Endothelial cell of umbilical vein (primary cell): Measurements from ENCODE around the gene NECTIN4. TPM values are rescaled to one million over a fixed set of nuclear protein-coding genes. Genes with fewer than 3 reads are reported as not detected.
"Not testable (repeated sequence)": the region's sequence is repeated elsewhere in the genome, so short reads cannot be mapped to it uniquely, and the experiment has no call there.

Experiments used
- BruUV-seq: library from RNA; stranded (reverse); fragments of 400-500 nt; replicated peaks from 2 replicates; lab custom pipeline; 2021; lab: Mats Ljungman, UMichigan
- CTCF ChIA-PET: fragments of 300-600, 350-600 bp; sonication (Branson Sonifier 250); formaldehyde crosslinking; loops from one replicate; lab custom pipeline; 2021; ENCODE audit warnings: antibody characterized with exemption, inconsistent platforms; lab: Charles Lee
- POLR2A ChIA-PET: fragments of 300-600, 350-600 bp; sonication (Branson Sonifier 250); formaldehyde crosslinking; loops from one replicate; lab custom pipeline; 2021; ENCODE audit warnings: antibody characterized with exemption, inconsistent platforms; lab: Charles Lee
- DNase-seq: peaks from one replicate; pipeline ENCODE4 v3.0.0-alpha.2; 2011; ENCODE audit warnings: low read depth, low spot score
- FAIRE-seq: peaks from 2 replicates; lab custom pipeline; 2011; peaks lifted over from hg19 to GRCh38; lab: Jason Lieb, UNC
- H2AFZ ChIP-seq: 2 replicates; pipeline ENCODE4 v1.6.0; 2012; ENCODE audit warnings: low read depth, low read length, control low read depth, inconsistent platforms
- H3K27ac ChIP-seq: 2 replicates; pipeline ENCODE4 v1.5.1; 2011; ENCODE audit warnings: low read depth, mild to moderate bottlenecking, control low read depth, low read length, moderate library complexity; ENCODE audit not compliant: insufficient read depth
- H3K27me3 ChIP-seq, 2 experiments: 2 replicates each; pipeline versions ENCODE4 v1.6.0 to v1.6.1; 2011; ENCODE audit warnings: low read length in 2 of 2, mixed read lengths in 1 of 2; ENCODE audit not compliant: control insufficient read depth in 2 of 2, insufficient read depth in 2 of 2
- H3K36me3 ChIP-seq, 2 experiments: 2 replicates in 1 of 2; 3 replicates in 1 of 2; pipeline ENCODE4 v1.5.1; 2011; ENCODE audit warnings: low read length in 2 of 2, mild to moderate bottlenecking in 1 of 2, moderate library complexity in 1 of 2; ENCODE audit not compliant: control insufficient read depth in 2 of 2, insufficient read depth in 2 of 2; ENCODE audit errors: extremely low read depth in 1 of 2
- H3K4me1 ChIP-seq: 3 replicates; pipeline ENCODE4 v1.5.1; 2011; ENCODE audit warnings: mild to moderate bottlenecking, low read length; ENCODE audit not compliant: control insufficient read depth, insufficient read depth; ENCODE audit errors: extremely low read depth
- H3K4me2 ChIP-seq: 2 replicates; pipeline ENCODE4 v1.6.1; 2011; ENCODE audit warnings: low read length, control low read depth, mixed read lengths; ENCODE audit not compliant: insufficient read depth
- H3K4me3 ChIP-seq, 3 experiments: fragments of 200-600 bp in 1 of 3; sonication (generic), shearing (Covaris generic) in 1 of 3; replicated peaks in 1 of 3; 2 replicates each; pipeline ENCODE4 v1.5.1; 2011 to 2016; ENCODE audit warnings: control low read depth in 3 of 3, low read length in 3 of 3, mild to moderate bottlenecking in 2 of 3, inconsistent platforms in 1 of 3, low read depth in 1 of 3, moderate library complexity in 1 of 3; ENCODE audit not compliant: insufficient read depth in 1 of 3
- H3K79me2 ChIP-seq: 2 replicates; pipeline ENCODE4 v1.6.0; 2012; ENCODE audit warnings: low read length, inconsistent platforms; ENCODE audit not compliant: control insufficient read depth, insufficient read depth
- H3K9ac ChIP-seq: replicated peaks from 2 replicates; pipeline ENCODE3; 2011; ENCODE audit warnings: low read length, control low read depth; ENCODE audit not compliant: insufficient read depth; ENCODE audit errors: extremely low read depth
- H3K9me1 ChIP-seq: replicated peaks from 3 replicates; pipeline ENCODE4 v1.6.0; 2011; ENCODE audit warnings: mild to moderate bottlenecking, low read length; ENCODE audit not compliant: control insufficient read depth, insufficient read depth; ENCODE audit errors: extremely low read depth
- H3K9me3 ChIP-seq: replicated peaks from 2 replicates; pipeline ENCODE4 v1.5.1; 2012; ENCODE audit warnings: low read length, inconsistent platforms; ENCODE audit not compliant: control insufficient read depth, insufficient read depth
- H4K20me1 ChIP-seq: replicated peaks from 2 replicates; pipeline ENCODE3; 2011; ENCODE audit warnings: mild to moderate bottlenecking, low read length; ENCODE audit not compliant: control insufficient read depth, insufficient read depth; ENCODE audit errors: extremely low read depth
- CTCF ChIP-seq, 2 donors: IDR thresholded peaks; 1 replicate in 1 of 2; 2 replicates in 1 of 2; pipeline ENCODE4 v1.5.1; 2011; ENCODE audit warnings: low read length in 2 of 2, mild to moderate bottlenecking in 2 of 2, moderate library complexity in 2 of 2, control low read depth in 1 of 2, inconsistent platforms in 1 of 2, low read depth in 1 of 2; ENCODE audit not compliant: insufficient read depth in 1 of 2; ENCODE audit errors: extremely low read depth in 1 of 2
- EZH2 ChIP-seq: IDR thresholded peaks from 2 replicates; pipeline ENCODE4 v1.6.1; 2012; ENCODE audit warnings: borderline replicate concordance, low read depth, mild to moderate bottlenecking, moderate library complexity, low read length, inconsistent platforms; ENCODE audit not compliant: severe bottlenecking
- FOS ChIP-seq: IDR thresholded peaks from 2 replicates; pipeline ENCODE4 v1.6.1; 2011; ENCODE audit warnings: mild to moderate bottlenecking, low read length, moderate library complexity, borderline replicate concordance; ENCODE audit not compliant: insufficient read depth
- GATA2 ChIP-seq: IDR thresholded peaks from 2 replicates; pipeline ENCODE4 v1.7.0; 2011; ENCODE audit warnings: low read depth, mild to moderate bottlenecking, moderate library complexity, mixed read lengths, low read length; ENCODE audit not compliant: insufficient read length, insufficient read depth
- JUN ChIP-seq: IDR thresholded peaks from 2 replicates; pipeline ENCODE4 v1.6.1; 2011; ENCODE audit warnings: borderline replicate concordance, low read depth; ENCODE audit not compliant: insufficient read length, insufficient read depth
- MAX ChIP-seq: IDR thresholded peaks from 2 replicates; pipeline ENCODE4 v1.6.1; 2011; ENCODE audit not compliant: insufficient read depth, insufficient read length
- MYC ChIP-seq: IDR thresholded peaks from one replicate; pipeline ENCODE4 v1.6.1; 2011; ENCODE audit warnings: mild to moderate bottlenecking, low read depth, low read length
- POLR2A ChIP-seq: IDR thresholded peaks from 2 replicates; pipeline ENCODE4 v1.6.1; 2012; ENCODE audit warnings: low read depth, mild to moderate bottlenecking, control low read depth, low read length
- POLR2AphosphoS5 ChIP-seq: IDR thresholded peaks from 2 replicates; pipeline ENCODE4 v1.6.1; 2012; ENCODE audit warnings: low read depth, mild to moderate bottlenecking, control low read depth, low read length, moderate library complexity; ENCODE audit not compliant: insufficient read depth
- dilution Hi-C: fragments of 300-500 bp; cut with MboI; formaldehyde crosslinking; loops from one replicate; pipeline ENCODE4 v1.15.0; 2019; ENCODE audit warnings: low sequenced_read_pairs; ENCODE audit not compliant: extremely low pct_ligation_motif_present
- intact Hi-C: fragments of 100-400 bp; cut with micrococcal nuclease; formaldehyde crosslinking; loops from one replicate; pipeline ENCODE4 v1.10.0; 2022
- polyA plus RNA-seq, 4 experiments: library from polyadenylated mRNA; depleted of rRNA in 3 of 4; stranded (reverse) in 3 of 4; unstranded in 1 of 4; fragments of >200 nt; gene quantifications; 2 replicates each; pipeline versions ENCODE4 v1.2.1 to v1.2.3, GENCODE V29; 2011 to 2012; ENCODE audit warnings: missing spikeins in 1 of 4
- total RNA-seq: library from RNA; stranded (reverse); gene quantifications from 2 replicates; pipeline ENCODE4 v1.2.3, GENCODE V29; 2021

The NECTIN4 gene
- total and polyA plus RNA-seq, 2 donors (not counting 3 experiments of a cell fraction or from before 2014, with no cell fraction given): 0.15 to 0.58 TPM

GRCh38 chr1:161066694-161067093 is 22.7 kb downstream of the NECTIN4 start:
- no peaks in the 10 kb centered on the region for H3K36me3 ChIP-seq
- intact Hi-C loops (no loop called here), dilution Hi-C loops (no loop called here)
- no peaks in the 10 kb centered on the region for H3K4me1 ChIP-seq
- H3K9me1 ChIP-seq: no peaks in the 10 kb centered on the region
- no peaks in the 10 kb centered on the region for H4K20me1 ChIP-seq
- no TSS peak for BruUV-seq
- no peaks in the 10 kb centered on the region for H3K9me3 ChIP-seq
- no peak for DNase-seq
- H3K4me2 ChIP-seq: no peak overlapping the region
- H3K27ac ChIP-seq: no peak overlapping the region
- FAIRE-seq: no peak
- POLR2A ChIA-PET: no interaction called here
- no peak overlapping the region for H2AFZ ChIP-seq
- no peak overlapping the region for H3K9ac ChIP-seq
- no peak overlapping the region for H3K4me3 ChIP-seq
- no peak for TF ChIP-seq POLR2AphosphoS5
- no peak for TF ChIP-seq MAX
- TF ChIP-seq POLR2A: no peak
- TF ChIP-seq EZH2: no peak
- no peak for TF ChIP-seq FOS
- no peak for TF ChIP-seq GATA2
- TF ChIP-seq MYC: no peak
- no peak for TF ChIP-seq CTCF (IDR thresholded peaks at IDR 0.05; ENCODE audit: extremely low read depth in 1 of 2, insufficient read depth in 1 of 2, low read depth in 1 of 2, low read length in 2 of 2)
- TF ChIP-seq JUN: no peak
- peaks cover 2% of the 10 kb centered on the region in 2 experiments for H3K27me3 ChIP-seq
- CTCF ChIA-PET: interaction anchor here (1.5 kb wide), 1 partner anchor 69 kb away, joined by 4 read pairs; no protein-coding TSS in a partner anchor
- H3K79me2 ChIP-seq: no peaks in the 10 kb centered on the region

GRCh38 chr1:161065681-161066080 is 23.7 kb downstream of the NECTIN4 start:
- FAIRE-seq, H3K4me2 ChIP-seq, intact Hi-C loops, H3K4me3 ChIP-seq, DNase-seq, BruUV-seq, H3K9me3 ChIP-seq, H4K20me1 ChIP-seq, H3K9me1 ChIP-seq, POLR2A ChIA-PET, H3K9ac ChIP-seq, H3K27me3 ChIP-seq, H3K4me1 ChIP-seq, H2AFZ ChIP-seq, dilution Hi-C loops, H3K27ac ChIP-seq, H3K79me2 ChIP-seq, H3K36me3 ChIP-seq: not testable (repeated sequence)
- CTCF ChIA-PET: interaction anchor here (1.7 kb wide), 1 partner anchor 68 kb away, joined by 4 read pairs; no protein-coding TSS in a partner anchor

- H4K20me1 ChIP-seq, H3K4me2 ChIP-seq, CTCF ChIA-PET, H3K4me3 ChIP-seq, H3K27me3 ChIP-seq, H3K9ac ChIP-seq, H3K27ac ChIP-seq, H3K9me1 ChIP-seq, DNase-seq, H2AFZ ChIP-seq, dilution Hi-C loops, BruUV-seq, POLR2A ChIA-PET, intact Hi-C loops, H3K9me3 ChIP-seq, H3K79me2 ChIP-seq, FAIRE-seq, H3K4me1 ChIP-seq, H3K36me3 ChIP-seq: not testable (repeated sequence)
Measured at GRCh38 chr1:161063936-161064335, 25.4 kb downstream of the NECTIN4 start.
